LNCaP clone FGC (cell line): ENCODE measurements around the gene GABRP.

Experiments used
- DNase-seq: peaks from one replicate; pipeline ENCODE4 v3.0.0-alpha.2; 2011; ENCODE audit warnings: low read depth
- H3K4me3 ChIP-seq: 2 replicates; pipeline ENCODE4 v1.5.1; 2011; ENCODE audit warnings: mild to moderate bottlenecking, low read depth, low read length, control low read depth
- TF ChIP-seq, protein P1 (sequence below): IDR thresholded peaks from 2 replicates; pipeline ENCODE4 v1.5.1; 2012; ENCODE audit warnings: mild to moderate bottlenecking; ENCODE audit not compliant: control insufficient read depth, insufficient read depth; ENCODE audit errors: extremely low read depth

GABRP gene

DNA sequence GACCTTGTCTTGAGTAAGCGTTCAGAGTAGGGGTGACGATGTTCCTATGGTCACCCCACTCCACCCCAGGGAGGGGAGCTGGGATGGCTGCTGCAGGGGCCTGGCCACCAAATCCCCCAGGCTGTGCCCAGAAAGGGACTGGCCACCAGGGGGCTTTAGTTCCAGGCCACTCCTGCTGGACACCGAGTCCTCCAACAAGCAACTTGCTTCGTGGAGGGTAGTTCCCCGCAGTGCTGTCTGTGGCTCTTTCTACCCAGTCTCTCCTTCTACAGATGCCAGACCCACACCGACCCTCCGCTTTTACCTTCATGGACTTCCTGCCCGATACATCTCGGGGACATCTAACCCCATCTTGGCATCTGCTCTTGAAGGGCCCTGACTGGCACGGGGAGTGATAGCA lies 35.7 kb upstream of the GABRP start:
- TF ChIP-seq, protein P1, sequence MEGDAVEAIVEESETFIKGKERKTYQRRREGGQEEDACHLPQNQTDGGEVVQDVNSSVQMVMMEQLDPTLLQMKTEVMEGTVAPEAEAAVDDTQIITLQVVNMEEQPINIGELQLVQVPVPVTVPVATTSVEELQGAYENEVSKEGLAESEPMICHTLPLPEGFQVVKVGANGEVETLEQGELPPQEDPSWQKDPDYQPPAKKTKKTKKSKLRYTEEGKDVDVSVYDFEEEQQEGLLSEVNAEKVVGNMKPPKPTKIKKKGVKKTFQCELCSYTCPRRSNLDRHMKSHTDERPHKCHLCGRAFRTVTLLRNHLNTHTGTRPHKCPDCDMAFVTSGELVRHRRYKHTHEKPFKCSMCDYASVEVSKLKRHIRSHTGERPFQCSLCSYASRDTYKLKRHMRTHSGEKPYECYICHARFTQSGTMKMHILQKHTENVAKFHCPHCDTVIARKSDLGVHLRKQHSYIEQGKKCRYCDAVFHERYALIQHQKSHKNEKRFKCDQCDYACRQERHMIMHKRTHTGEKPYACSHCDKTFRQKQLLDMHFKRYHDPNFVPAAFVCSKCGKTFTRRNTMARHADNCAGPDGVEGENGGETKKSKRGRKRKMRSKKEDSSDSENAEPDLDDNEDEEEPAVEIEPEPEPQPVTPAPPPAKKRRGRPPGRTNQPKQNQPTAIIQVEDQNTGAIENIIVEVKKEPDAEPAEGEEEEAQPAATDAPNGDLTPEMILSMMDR: 0 out of 2 replicates have a peak, but pooled peaks have one; percentile 18
- DNase-seq: no peak
- H3K4me3 ChIP-seq: no peak overlapping the region

DNA sequence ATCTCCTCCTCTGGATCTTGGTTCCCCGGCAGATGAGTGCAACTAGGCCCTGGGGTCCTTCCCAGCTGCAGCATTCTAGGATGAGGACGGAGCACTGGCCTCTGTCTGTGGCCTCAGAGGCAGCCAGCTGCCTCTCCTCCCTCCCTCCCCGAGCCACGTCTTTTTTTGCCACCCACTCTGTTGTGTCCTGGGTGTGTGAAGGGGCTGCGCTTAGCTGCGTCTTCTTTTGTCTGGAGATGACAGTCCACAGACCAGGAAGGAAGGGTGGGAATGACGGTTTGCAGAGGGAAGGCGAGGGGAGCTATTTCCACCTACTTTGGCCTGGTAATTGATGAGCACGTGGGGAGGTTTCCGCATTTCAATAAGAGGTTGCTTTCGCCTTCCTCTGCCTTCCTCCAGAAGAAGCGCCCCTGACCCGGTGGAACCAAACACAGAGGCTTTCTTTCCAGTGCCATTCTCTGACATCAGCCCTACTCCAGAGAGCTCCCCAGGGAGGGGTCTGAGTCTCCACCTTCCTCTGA lies 34.5 kb upstream of the GABRP start:
- TF ChIP-seq, protein P1: no peak
- no peak overlapping the region for H3K4me3 ChIP-seq
- DNase-seq: no peak

DNA sequence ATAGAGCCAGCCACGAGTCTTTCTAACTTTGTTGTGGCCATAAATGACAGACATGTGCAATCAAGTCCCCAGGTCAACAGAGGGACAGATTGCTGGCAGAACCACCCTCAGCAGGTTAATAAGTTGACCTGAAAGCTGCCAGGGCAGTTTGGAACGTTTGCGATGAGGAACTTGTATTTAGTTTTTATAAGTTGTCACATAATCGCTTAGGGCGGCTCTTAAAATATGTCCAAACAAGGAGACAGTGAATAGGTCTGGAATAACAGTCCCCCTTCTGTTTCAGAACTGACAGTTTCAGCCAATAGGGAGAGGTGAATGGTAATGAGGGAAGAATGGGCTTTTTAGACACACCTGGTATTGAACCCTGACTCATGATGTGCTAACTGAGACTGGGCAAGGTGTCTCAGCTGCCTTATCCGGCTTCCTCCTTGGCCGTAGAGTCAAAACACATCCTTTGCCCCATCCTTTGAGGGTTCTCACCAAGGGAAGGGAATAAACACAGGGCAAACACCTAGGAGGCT lies 33.6 kb upstream of the GABRP start:
- TF ChIP-seq, protein P1: no peak
- H3K4me3 ChIP-seq: no peak overlapping the region
- peak; percentile 93 for DNase-seq

DNA sequence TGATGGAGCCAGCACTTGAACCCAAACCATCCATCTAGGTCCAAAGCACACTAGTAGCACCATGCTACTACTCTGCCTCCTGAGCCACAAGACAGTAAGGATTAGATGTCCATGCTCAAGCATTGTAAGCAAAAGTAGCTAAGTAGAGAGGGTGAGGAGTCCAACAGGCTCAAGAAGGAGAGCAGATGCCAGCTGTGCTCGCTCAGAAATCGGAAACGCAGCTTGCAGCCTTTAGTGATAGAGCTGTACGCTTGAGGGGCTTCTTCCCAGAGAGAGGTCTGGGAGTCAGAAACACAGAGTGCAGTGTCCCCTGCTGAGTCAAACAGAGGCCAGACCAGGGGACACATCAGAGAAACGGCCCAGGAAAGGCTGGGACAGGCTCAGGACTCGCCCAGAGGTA lies 32.7 kb upstream of the GABRP start:
- no peak for DNase-seq
- no peak overlapping the region for H3K4me3 ChIP-seq
- TF ChIP-seq, protein P1: no peak

DNA sequence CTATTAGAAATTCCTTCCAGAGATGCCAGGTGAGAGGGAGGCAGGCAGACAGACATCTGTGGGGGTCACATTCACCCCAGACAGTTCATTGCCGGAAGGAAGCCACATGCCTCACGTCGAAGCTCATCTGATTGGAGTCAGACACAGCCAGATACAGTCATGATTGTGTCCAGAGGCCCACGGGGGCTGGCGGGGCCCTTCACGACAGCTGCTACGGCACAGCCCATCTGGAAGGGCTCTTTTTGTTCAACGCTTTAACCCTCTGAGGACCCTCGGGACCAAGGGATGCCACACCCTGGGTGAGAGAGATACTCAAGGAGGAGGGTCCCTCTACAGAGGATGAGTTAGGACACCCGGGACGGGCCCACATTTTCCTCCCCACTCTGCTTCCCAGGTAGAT lies 31.9 kb upstream of the GABRP start:
- no peak overlapping the region for H3K4me3 ChIP-seq
- DNase-seq: no peak
- TF ChIP-seq, protein P1: no peak

DNA sequence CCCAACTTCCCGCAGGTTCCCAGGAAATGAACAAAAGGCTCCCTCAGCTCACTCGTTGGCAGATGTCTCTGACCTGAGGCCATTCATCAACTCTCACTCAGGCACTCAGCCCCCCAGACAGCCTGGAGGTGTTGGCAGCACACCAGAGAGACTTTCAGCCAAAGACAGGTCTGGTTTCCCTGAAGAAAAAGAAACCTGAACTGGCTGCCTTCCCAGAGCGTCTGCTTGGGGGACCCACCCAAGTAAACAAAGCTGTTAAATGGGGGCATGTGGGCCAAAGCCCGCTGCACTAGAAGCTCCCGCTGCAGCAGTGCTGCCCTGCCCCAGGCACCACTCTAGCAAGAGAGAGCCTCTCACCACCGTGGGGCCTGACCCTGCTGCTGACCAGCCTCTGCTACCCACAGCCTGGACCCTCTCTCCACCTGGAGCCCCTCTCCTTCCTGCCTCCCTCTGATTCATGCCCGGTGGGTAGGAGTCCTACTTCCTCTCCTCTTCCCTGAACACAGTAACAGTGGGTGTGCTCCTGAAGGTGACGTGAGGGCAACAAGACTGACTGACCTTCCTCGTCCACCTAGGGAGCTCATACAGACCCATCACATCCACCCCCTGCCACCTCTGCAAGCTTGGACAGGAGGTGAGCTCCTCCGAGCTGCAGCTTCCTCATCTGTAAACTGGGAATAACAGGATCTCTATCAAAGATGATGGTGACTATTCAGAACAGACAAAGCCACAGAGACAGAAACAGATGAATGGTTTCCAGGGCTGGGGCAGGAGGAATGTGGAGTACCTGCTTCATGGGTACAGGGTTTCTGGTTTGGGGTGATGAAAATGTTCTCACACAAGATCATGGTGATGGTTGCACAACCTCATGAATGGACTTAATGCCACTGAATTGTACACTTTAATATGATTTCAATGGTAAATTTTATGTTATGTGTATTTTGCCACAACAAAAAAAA lies 31.0 kb upstream of the GABRP start:
- TF ChIP-seq, protein P1: no peak
- no peak for DNase-seq
- H3K4me3 ChIP-seq: no peak overlapping the region
